Activated CD8-positive, alpha-beta memory T cell treated with anti-CD3 and anti-CD28 coated beads, Interleukin-2, amount 50 U/mL, for 4 hours (primary cell): ENCODE data around the gene MUC22.
"Not testable (repeated sequence)": the region's sequence is repeated elsewhere in the genome, so short reads cannot be mapped to it uniquely, and the experiment has no call there.

ENCODE experiments used
- DNase-seq: peaks from one replicate; pipeline ENCODE4 v3.0.0-alpha.2; 2020

MUC22 gene

DNA sequence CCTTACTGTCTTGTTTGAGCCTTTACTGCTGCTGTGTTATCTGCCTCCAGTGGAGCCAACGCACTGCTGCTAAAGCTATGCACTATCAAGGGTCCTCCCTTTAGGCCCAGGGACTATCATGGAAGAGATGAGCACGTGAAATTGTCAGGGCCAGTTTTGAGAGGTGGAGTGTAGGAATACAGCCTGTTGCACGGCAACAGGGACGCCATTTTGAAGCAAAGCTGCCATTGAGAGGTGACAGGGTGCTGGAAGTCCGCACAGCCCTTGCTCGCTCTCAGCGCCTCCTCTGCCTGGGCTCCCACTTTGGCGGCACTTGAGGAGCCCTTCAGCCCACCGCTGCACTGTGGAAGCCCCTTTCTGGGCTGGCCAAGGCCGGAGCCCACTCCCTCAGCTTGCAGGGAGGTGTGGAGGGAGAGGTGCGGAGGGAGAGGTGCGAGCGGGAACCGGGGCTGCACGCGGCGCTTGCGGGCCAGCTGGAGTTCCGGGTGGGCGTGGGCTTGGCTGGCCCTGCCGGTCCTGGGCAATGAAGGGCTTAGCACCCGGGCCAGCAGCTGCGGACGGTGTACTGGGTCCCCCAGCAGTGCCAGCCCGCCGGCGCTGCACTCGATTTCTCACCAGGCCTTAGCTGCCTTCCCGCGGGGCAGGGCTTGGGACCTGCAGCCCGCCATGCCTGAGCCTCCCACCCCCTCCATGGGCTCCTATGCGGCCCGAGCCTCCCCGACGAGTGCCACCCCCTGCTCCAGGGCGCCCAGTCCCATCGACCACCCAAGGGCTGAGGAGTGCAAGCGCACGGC lies 10.0 kb upstream of the MUC22 start:
- not testable (repeated sequence) for DNase-seq

DNA sequence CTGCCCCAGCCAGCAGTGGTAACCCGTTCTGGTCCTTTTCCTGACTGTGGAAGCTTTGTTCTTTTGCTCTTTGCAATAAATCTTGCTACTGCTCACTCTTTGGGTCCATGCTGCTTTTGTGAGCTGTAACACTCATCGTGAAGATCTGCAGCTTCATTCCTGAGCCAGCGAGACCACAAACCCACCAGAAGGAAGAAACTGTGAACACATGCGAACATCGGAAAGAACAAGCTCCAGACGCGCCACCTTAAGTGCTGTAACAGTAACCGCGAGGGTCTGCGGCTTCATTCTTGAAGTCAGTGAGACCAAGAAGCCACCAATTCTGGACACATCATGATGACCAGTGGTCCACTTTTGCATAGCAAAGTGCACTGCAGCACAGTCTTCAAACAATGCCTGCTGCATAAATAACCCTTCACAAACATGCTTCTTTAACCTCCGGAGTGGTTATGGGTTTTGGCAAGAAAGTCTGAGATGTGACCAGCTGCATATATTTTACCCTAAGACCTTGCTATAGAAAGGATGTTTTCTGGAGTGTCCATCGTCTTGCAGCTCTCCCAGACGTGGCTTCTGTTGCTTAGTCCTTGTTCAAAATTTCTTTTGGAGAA lies 8.9 kb upstream of the MUC22 start:
- no peak for DNase-seq

DNA sequence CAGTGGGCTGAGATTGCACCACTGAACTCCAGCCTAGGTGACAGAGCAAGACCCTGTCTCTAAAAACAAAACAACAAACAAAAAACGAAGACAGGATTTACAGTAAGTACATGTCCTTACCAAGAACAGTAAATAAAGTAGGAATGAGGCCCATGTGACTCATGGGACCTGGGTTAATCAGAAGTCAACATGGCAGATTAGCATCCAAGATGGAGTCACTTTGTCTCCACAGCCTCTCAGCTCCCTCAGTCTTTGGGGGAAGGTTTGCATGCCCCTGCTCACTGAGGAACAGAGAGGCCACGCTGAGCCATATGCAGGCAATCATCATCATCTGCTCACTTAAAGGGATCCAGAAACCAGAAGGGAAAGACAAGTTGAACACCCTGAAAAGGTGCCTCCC lies 7.8 kb upstream of the MUC22 start:
- DNase-seq: no peak

DNA sequence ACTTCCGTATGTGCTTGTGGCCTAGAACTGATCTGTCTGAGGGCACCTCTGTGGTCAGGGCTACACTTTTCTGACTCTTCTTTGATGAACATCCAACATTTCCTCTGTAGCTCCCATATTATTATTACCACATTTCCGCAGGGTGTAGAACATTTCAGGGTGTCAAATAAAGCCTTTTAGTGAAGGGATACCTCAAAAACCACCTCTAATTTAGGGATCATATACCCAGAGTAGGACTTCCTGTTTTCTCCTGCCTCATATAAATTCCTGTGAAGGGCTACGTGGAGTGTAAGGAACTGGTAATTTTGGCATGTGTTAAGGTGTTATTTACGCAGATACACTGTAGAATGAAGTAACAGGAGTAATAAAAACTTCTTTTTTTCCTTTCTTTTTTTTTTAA lies 5.5 kb upstream of the MUC22 start:
- no peak for DNase-seq

DNA sequence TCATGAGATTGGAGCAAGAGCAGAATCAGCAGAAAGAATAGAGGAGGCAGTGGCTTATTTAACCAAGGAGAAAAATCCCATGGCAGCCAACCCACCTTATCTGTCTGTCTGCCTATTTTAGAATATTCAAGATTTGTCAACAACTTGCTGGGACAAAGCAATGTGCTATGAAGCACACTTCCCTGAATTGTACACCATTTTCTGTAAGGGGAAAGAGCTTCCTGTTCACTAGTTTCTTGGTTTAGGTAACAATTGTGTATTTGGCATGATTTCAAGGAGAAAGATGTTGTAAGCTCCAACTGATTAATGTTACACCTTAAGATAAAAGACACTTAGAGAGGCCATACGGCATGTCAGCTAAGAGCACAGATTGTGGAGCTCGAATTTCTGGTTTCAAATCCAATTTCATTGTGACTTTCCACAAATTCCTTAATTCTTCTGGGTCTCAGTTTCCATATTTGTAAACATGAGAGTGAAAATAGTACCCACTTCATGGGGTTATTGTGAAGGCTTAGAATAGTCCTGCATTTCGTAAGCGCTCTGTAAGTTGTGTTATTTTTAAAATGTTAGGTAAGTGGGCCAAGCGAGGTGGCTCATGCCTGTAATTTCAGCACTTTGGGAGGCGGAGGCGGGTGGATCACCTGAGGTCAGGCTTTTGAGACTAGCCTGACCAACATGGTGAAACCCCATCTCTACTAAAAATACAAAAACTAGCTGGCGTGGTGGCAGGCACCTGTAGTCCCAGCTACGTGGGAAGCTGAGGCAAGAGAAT lies 4.8 kb upstream of the MUC22 start:
- DNase-seq: no peak

DNA sequence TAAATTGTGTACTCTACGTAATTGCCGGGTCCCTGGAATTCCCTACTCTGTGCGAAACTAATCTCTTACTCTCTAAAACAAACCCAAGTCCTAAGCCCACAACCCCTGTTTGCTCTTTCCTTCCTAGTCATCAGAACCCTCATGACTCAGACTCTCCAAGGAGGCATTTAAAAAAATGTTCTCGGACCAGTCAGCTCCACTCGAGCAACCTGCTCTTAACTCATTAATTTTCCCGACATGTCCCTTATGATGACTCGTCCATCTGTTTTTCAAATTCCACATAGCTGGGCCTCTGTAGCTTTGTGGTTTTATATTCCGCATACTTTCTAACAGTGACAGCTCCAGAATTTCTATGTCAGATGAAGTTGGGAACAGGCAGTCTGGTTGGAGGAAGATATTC lies 2.6 kb upstream of the MUC22 start:
- DNase-seq: no peak

DNA sequence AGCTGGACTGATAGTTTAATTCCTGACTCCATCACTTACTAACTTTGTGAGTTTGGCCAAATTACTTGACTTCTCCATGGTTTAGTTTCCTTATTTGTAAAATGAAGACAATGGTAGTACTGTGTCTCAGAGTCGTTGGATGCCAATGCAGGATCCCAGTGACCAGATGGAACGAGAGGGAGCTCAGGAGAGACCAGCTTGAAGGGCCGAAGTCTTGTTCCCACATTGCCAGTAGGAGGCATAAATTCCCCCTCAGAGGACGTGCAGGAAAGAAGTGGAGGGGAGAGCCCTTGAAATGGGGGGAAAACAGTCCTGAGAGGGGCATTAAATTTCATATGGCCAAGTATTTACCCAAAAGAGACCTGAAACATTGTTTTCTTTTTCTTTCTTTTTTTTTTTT lies 2.1 kb upstream of the MUC22 start:
- no peak for DNase-seq

DNA sequence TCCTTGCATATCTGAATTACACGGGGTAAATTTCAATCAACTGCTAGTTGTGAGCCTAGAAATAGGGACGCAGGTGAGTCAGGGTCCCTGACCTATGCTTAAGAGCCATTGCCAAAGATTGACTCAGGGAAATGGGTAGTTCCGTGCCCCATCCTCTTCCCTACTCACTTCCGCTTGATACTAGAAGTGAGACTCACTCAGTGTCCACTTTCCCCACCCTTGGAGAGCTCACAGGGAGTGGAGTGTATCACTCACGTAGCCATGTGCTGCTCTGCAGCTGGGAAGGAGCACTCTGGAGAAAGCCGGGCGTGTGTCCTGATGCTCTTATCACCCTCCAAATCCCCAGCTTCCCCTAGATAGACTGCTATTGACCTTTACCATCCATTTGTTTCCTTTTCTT lies 543 bp upstream of the MUC22 start:
- no peak for DNase-seq

DNA sequence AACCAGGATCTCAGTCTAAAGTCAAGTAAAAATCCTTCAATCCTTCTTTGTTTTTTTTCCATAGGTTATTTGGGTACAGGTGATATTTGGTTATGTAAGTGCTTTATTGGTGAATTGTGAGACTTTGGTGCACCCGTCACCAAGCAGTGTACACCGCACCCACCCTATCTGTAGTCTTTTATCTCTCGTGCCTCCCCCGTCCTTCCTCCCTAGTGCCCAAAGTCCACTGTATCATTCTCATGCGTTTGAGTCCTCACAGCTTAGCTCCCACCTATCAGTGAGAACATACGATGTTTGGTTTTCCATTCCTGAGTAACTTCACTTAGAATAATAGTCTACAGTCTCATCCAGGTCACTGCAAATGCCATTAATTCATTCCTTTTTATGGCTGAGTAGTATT lies 879 bp downstream of the MUC22 start:
- DNase-seq: no peak

DNA sequence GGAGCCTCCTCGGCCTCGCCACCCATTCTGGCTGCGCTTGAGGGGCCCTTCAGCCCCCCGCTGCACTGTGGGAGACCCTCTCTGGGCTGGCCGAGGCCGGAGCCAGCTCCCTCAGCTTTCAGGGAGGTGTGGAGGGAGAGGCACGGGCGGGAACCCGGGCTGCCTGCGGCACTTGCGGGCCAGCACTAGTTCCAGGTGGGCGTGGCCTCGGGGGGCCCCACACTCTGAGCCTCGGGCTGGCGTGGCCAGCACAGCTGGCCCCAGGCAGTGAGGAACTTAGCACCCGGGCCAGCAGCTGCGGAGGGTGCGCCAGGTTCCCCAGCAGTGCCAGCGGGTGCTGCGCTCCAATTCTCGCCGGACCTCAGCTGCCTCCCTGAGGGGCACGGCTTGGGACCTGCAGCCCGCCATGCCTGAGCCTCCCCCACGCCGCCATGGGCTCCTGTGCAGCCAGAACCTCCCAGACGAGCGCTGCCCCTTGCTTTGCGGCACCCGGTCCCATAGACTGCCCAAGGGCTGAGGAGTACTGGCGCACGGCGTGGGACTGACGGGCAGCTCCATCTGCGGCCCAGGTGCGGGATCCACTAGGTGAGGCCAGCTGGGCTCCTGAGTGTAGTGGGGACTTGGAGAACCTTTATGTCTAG lies 6.5 kb downstream of the MUC22 start:
- DNase-seq: no peak

DNA sequence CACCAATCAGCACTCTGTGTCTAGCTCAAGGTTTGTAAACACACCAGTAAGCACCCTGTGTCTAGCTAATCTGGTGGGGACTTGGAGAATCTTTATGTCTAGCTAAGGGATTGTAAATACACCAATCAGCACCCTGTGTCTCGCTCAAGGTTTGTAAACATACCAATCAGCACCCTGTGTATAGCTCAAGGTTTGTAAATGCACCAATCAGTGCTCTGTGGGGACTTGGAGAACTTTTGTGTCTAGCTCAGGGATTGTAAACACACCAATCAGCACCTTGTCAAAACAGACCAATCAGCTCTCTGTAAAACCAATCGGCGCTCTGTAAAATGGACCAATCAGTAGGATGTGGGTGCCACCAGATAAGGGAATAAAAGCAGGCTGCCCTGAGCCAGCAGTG lies 7.2 kb downstream of the MUC22 start:
- not testable (repeated sequence) for DNase-seq

DNA sequence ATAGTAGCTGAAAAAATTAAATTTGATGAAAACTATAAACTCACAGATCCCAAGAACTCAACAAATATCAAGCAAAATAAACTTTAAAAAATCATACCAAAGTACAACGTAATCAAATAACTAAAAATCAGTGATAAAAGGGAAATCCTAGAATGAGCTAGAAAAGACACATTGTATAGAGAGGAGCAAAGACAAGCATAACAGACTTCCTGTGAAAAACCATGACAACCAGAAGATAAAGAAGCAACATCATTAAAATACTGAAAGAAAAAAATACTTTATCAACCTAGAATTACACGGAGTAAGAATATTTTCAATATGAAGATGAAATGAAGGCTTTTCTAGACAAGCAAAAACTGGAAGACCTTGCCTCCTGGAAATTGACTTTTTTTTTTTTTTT lies 9.8 kb downstream of the MUC22 start:
- no peak for DNase-seq

DNA sequence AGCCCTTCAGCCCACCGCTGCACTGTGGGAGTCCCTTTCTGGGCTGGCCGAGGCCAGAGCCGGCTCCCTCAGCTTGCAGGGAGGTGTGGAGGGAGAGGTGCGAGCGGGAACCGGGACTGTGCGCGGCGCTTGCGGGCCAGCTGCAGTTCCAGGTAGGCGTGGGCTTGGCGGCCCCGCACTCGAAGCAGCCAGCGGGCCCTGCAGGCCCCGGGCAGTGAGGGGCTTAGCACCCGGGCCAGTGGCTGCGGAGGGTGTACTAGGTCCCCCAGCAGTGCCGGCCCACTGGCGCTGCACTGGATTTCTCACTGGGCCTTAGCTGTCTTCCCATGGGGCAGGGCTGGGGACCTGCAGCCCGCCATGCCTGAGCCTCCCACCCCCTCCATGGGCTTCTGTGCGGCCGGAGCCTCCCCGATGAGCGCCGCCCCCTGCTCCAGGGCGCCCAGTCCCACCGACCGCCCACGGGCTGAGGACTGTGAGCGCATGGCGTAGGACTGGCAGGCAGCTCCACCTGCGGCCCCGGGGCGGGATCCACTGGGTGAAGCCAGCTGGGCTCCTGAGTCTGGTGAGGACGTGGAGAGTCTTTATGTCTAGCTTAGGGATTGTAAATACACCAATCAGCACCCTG lies 10.5 kb downstream of the MUC22 start:
- DNase-seq: not testable (repeated sequence)

DNA sequence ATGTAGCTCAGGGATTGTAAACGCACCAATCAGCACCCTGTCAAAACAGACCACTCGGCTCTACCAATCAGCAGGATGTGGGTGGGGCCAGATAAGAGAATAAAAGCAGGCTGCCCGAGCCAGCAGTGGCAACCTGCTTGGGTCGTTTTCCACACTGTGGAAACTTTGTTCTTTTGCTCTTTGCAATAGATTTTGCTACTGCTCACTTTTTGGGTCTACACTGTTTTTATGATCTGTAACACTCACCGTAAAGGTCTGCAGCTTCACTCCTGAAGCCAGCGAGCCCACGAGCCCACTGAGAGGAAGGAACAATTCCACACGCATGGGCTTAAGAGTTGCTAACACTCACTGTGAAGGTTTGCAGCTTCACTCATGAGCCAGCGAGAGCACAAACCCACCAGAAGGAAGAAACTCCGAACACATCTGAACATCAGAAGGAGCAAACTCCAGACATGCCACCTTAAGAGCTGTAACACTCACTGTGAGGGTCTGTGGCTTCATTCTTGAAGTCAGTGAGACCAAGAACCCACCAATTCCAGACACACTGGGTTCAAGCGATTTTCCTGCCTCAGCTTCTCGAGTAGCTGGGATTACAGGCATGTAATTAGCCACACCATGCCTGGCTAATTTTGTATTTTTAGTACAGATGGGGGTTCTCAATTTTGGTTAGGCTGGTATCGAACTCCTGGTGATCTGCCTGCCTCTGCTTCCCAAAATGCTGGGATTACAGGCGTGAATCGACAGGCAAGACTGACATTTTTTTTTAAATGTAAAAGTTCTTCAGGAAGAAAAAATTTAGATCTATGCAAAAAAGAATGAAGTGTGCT lies 11.6 kb downstream of the MUC22 start:
- DNase-seq: not testable (repeated sequence)

DNA sequence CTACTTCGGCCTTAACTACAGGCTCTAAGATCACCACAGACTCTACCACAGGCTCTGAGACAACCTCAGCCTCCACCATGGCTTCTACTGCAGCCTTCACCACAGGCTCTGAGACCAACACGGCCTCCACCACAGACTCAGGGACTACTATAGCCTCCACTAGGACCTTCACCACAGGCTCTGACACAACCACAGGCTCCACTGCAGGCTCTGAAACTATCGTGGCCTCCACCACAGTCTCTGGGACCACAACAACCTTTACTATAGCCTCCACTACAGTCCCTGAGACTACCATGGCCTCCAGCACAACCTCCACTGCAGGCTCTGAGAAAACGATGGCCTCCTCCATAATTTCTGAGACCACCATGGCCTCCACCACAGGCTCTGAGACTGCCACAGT lies 15.3 kb downstream of the MUC22 start:
- DNase-seq: no peak

DNA sequence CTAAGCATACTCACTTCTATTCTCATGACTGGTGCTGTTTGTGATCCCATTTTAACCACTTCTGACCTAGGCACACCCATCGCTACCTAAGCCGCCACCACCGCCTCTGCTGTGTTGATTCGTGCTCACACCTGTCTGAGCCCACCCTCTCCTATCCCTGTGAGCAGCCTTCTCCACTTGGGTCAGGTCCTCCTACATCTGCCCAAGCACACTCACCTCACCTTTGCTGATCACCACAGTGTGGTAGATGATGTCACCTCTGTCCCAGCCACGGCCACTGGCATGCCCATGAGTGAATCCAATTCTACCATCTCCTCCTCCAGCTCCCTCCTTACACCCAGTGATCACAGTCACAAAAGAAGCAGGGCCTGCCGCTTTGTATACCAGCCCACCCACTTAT lies 20.8 kb downstream of the MUC22 start:
- no peak for DNase-seq

DNA sequence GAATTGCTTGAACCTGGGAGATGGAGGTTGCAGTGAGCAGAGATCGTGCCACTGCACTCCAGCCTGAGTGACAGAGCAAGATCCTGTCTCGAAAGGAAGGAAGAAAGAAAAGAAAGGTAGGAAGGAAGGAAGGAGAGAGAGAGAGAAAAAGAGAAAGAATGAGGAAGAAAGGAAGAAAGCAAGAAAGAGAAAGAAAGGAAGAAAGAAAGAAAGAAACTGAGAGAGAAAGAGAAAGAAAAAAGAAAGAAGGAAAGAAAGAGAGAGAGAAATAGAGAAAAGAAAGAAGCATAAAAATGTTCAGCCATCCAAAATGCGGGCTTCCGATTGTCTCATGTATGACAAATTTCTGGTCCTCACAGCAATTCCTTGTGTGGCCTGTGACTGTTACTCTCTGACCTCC lies 22.8 kb downstream of the MUC22 start:
- DNase-seq: no peak

DNA sequence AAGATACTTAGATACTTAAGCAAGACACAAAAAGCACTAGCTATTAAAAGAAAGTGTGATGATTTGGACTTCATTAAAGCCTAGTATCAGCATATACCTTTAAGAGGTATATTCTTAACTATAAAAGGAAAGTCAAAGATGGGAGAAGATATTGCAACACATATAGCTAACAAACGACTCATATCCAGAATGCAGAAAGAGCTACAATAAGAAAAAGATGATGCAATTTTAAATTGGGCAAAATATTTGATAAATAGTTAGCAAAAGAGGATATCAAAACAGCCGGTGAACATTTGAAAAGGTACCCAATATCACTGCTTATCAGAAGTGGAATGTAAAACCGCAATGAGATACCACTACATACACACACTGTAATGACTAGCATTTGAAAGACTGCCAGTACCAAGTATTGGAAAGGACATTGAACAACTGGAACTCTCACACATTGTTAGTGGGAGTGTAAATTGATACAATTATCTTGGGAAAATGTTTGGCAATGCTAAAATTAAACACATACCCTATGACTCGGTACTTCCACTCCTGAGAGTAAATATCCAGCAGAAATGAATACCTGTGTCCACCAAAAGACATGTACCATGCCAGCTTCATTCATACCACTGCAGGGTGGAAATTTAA lies 25.7 kb downstream of the MUC22 start:
- no peak for DNase-seq

DNA sequence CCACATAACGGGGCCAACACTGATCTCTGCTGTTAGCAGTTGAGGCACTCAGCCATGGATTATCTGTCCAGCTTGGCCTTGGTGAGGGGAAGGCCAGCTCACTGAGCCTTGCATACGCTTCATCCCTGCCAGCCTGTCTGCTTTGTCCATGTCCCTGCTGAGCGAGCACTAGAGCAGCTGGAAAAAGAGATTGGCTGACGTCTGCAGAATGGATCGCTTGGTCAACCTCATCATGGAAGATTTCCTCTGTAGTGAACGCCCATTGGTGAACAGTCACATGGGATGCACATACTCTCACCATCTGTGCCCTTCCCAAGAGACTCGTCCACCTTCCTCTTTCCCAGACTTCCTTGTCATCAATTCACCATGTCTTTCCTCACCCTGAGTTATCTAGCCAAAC lies 26.9 kb downstream of the MUC22 start:
- DNase-seq: no peak

DNA sequence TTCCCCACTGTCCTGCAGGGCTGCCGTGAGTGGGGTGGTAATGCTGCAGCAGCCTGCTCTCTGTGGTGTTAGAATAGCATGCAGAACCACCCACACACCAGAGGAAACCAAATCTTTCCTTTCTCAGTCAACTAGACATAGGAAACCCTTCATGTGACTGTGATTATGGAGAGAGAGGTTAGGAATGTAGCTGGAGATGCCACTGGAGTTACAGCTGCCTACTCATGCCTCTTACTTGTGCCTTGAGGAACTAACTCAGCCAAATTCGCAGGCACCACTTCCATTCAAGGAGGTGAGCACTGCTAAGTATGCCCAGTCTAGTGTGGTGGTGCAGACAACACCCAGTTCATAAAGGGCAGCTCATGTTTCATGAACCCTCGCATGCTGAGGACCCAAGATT lies 27.4 kb downstream of the MUC22 start:
- no peak for DNase-seq

DNA sequence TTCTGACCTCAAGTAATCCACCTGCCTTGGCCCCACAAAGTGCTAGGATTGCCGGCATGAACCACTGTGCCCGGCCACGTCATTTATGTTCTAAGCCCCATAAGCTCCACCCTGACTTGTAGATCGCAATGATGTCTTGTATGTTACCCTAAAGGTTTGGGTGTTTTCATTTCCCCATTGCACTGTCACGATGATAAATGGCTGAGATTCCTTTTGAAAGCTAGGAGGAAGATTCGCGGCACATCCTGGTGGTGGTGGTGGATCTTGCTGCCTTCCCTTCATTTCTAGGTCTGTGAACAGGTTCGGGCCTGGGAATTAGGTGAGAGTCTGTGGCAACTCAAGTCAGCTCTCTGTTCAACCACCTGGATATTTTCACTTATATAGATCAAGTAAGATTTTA lies 28.3 kb downstream of the MUC22 start:
- DNase-seq: no peak

DNA sequence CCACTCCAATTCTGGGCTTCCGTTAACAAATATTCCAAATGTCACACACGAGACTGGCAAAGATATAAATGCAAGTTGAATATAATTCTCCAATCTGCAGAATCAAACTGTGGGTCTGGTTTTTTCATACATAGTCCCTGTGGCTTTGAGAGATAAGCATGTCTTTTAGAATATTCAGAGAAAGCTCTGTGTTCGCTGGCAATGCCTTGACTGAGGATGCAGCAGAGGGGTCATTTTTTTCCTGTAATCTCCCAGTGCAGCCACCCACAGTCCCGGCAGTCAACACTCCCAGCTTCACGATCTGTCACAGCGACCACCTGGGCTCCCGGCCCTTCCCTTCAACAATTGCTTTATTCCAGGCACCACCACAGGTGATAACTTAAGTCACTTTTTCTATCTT lies 30.5 kb downstream of the MUC22 start:
- no peak for DNase-seq
